Measurements from ENCODE around the gene DIDO1. TPM values are rescaled to one million over a fixed set of nuclear protein-coding genes. Genes with fewer than 3 reads are reported as not detected.

DIDO1 gene
- total and polyA plus RNA-seq, 2 of the 13 experiments (the other 11 are each of a cell fraction or from before 2014, with no cell fraction given) = 75.0 to 75.1 TPM

DNA sequence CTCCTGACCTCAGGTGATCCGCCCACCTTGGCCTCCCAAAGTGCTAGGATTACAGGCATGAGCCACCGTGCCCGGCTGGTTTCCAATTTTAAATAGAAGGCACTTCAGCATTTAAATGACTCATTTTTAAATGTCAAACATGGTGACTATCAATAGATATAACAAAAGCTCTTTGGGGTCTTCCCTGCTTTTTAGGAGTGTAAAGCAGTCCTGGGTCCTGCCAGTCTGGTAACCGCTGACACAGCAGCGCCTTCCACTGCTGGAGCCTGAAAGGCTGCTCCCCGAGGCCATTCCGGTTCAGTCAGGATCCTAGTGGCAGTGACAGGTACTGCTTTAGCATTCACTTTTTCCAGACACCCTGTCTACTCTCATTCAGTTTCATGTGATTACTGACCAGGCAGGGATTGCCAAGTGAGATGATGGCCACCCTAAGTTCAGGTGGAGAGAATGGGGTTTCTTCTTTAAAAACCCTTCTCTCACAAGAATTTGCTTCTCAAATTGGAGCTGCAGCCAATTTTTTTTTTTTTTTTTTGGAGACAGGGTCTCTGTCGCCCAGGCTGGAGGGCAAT is 5.1 kb downstream of the DIDO1 start (continued):
- TF ChIP-seq, protein P1, sequence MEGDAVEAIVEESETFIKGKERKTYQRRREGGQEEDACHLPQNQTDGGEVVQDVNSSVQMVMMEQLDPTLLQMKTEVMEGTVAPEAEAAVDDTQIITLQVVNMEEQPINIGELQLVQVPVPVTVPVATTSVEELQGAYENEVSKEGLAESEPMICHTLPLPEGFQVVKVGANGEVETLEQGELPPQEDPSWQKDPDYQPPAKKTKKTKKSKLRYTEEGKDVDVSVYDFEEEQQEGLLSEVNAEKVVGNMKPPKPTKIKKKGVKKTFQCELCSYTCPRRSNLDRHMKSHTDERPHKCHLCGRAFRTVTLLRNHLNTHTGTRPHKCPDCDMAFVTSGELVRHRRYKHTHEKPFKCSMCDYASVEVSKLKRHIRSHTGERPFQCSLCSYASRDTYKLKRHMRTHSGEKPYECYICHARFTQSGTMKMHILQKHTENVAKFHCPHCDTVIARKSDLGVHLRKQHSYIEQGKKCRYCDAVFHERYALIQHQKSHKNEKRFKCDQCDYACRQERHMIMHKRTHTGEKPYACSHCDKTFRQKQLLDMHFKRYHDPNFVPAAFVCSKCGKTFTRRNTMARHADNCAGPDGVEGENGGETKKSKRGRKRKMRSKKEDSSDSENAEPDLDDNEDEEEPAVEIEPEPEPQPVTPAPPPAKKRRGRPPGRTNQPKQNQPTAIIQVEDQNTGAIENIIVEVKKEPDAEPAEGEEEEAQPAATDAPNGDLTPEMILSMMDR (CRISPR knock-in tag; IDR thresholded peaks at IDR 0.05) = peak; percentile 85
- TF ChIP-seq HOXA7 (CRISPR knock-in tag; IDR thresholded peaks at IDR 0.05) = no peak
- no peak for TF ChIP-seq ATF7 (IDR thresholded peaks at IDR 0.05)
- no peak for TF ChIP-seq ATF7 (CRISPR knock-in tag; IDR thresholded peaks at IDR 0.05)
- TF ChIP-seq ZNF879 (CRISPR knock-in tag; IDR thresholded peaks at IDR 0.05) = no peak
- TF ChIP-seq PCBP2 (optimal IDR thresholded peaks at IDR 0.05; ENCODE audit: low read depth, low read length, poor library complexity, severe bottlenecking) = no peak
- TF ChIP-seq, protein P2, sequence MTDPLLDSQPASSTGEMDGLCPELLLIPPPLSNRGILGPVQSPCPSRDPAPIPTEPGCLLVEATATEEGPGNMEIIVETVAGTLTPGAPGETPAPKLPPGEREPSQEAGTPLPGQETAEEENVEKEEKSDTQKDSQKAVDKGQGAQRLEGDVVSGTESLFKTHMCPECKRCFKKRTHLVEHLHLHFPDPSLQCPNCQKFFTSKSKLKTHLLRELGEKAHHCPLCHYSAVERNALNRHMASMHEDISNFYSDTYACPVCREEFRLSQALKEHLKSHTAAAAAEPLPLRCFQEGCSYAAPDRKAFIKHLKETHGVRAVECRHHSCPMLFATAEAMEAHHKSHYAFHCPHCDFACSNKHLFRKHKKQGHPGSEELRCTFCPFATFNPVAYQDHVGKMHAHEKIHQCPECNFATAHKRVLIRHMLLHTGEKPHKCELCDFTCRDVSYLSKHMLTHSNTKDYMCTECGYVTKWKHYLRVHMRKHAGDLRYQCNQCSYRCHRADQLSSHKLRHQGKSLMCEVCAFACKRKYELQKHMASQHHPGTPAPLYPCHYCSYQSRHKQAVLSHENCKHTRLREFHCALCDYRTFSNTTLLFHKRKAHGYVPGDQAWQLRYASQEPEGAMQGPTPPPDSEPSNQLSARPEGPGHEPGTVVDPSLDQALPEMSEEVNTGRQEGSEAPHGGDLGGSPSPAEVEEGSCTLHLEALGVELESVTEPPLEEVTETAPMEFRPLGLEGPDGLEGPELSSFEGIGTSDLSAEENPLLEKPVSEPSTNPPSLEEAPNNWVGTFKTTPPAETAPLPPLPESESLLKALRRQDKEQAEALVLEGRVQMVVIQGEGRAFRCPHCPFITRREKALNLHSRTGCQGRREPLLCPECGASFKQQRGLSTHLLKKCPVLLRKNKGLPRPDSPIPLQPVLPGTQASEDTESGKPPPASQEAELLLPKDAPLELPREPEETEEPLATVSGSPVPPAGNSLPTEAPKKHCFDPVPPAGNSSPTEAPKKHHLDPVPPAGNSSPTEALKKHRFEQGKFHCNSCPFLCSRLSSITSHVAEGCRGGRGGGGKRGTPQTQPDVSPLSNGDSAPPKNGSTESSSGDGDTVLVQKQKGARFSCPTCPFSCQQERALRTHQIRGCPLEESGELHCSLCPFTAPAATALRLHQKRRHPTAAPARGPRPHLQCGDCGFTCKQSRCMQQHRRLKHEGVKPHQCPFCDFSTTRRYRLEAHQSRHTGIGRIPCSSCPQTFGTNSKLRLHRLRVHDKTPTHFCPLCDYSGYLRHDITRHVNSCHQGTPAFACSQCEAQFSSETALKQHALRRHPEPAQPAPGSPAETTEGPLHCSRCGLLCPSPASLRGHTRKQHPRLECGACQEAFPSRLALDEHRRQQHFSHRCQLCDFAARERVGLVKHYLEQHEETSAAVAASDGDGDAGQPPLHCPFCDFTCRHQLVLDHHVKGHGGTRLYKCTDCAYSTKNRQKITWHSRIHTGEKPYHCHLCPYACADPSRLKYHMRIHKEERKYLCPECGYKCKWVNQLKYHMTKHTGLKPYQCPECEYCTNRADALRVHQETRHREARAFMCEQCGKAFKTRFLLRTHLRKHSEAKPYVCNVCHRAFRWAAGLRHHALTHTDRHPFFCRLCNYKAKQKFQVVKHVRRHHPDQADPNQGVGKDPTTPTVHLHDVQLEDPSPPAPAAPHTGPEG (CRISPR knock-in tag; IDR thresholded peaks at IDR 0.05) = no peak
- TF ChIP-seq, protein P3, sequence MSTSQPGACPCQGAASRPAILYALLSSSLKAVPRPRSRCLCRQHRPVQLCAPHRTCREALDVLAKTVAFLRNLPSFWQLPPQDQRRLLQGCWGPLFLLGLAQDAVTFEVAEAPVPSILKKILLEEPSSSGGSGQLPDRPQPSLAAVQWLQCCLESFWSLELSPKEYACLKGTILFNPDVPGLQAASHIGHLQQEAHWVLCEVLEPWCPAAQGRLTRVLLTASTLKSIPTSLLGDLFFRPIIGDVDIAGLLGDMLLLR (CRISPR knock-in tag; IDR thresholded peaks at IDR 0.05) = no peak
- TF ChIP-seq ZFP36L1 (CRISPR knock-in tag; IDR thresholded peaks at IDR 0.05) = no peak
- TF ChIP-seq MIER2 (CRISPR knock-in tag; IDR thresholded peaks at IDR 0.05) = no peak
- peak; percentile 47; the same call in 1 of the 2 replicates for TF ChIP-seq MIXL1 (CRISPR knock-in tag; IDR thresholded peaks at IDR 0.05)
- TF ChIP-seq, protein P4, sequence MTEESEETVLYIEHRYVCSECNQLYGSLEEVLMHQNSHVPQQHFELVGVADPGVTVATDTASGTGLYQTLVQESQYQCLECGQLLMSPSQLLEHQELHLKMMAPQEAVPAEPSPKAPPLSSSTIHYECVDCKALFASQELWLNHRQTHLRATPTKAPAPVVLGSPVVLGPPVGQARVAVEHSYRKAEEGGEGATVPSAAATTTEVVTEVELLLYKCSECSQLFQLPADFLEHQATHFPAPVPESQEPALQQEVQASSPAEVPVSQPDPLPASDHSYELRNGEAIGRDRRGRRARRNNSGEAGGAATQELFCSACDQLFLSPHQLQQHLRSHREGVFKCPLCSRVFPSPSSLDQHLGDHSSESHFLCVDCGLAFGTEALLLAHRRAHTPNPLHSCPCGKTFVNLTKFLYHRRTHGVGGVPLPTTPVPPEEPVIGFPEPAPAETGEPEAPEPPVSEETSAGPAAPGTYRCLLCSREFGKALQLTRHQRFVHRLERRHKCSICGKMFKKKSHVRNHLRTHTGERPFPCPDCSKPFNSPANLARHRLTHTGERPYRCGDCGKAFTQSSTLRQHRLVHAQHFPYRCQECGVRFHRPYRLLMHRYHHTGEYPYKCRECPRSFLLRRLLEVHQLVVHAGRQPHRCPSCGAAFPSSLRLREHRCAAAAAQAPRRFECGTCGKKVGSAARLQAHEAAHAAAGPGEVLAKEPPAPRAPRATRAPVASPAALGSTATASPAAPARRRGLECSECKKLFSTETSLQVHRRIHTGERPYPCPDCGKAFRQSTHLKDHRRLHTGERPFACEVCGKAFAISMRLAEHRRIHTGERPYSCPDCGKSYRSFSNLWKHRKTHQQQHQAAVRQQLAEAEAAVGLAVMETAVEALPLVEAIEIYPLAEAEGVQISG (CRISPR knock-in tag; IDR thresholded peaks at IDR 0.05) = peak; percentile 88
- no peak for TF ChIP-seq ZSCAN12 (CRISPR knock-in tag; IDR thresholded peaks at IDR 0.05)
- TF ChIP-seq NCOA1 (CRISPR knock-in tag; IDR thresholded peaks at IDR 0.05) = no peak
- no peak for TF ChIP-seq ZNF768 (CRISPR knock-in tag; IDR thresholded peaks at IDR 0.05)
- TF ChIP-seq, protein P5, sequence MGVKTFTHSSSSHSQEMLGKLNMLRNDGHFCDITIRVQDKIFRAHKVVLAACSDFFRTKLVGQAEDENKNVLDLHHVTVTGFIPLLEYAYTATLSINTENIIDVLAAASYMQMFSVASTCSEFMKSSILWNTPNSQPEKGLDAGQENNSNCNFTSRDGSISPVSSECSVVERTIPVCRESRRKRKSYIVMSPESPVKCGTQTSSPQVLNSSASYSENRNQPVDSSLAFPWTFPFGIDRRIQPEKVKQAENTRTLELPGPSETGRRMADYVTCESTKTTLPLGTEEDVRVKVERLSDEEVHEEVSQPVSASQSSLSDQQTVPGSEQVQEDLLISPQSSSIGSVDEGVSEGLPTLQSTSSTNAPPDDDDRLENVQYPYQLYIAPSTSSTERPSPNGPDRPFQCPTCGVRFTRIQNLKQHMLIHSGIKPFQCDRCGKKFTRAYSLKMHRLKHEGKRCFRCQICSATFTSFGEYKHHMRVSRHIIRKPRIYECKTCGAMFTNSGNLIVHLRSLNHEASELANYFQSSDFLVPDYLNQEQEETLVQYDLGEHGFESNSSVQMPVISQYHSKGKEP (CRISPR knock-in tag; IDR thresholded peaks at IDR 0.05) = no peak

Data from HepG2 (cell line).